ENCODE data around the gene OR1F1.
"Not testable (repeated sequence)": the region's sequence is repeated elsewhere in the genome, so short reads cannot be mapped to it uniquely, and the experiment has no call there.

The OR1F1 gene

GRCh38 chr16:3194792-3195191 is 6.8 kb downstream of the OR1F1 start:
- H3K4me1 ChIP-seq (ENCODE audit: control insufficient read depth, low read depth, low read length): no peaks in the 10 kb centered on the region
- no peak overlapping the region for H3K56ac ChIP-seq (ENCODE audit: low read length)
- no peak for DNase-seq
- no peak overlapping the region for H3K4me2 ChIP-seq (ENCODE audit: low read length)
- H3K27me3 ChIP-seq (ENCODE audit: insufficient read depth, low read length, poor library complexity): no peaks in the 10 kb centered on the region
- H2BK120ac ChIP-seq (ENCODE audit: low read depth, low read length): no peak overlapping the region
- no CpG with 5 or more reads among the region's 20 CpGs for WGBS (ENCODE audit: extremely low coverage, insufficient coverage, low lambda C conversion rate)
- no peak overlapping the region for H2AK5ac ChIP-seq (ENCODE audit: low read length)
- no peaks in the 10 kb centered on the region for H3K79me1 ChIP-seq (ENCODE audit: low read length)
- H3K23ac ChIP-seq (ENCODE audit: low read length): no peak overlapping the region
- no peak overlapping the region for H3K4me3 ChIP-seq (ENCODE audit: low read length)
- no peak overlapping the region for H3K9ac ChIP-seq (ENCODE audit: low read length)
- H4K8ac ChIP-seq (ENCODE audit: low read depth, low read length): no peak overlapping the region
- no peak overlapping the region for H3K4ac ChIP-seq (ENCODE audit: low read depth, low read length)
- no peak overlapping the region for H3K18ac ChIP-seq (ENCODE audit: low read length)
- no peak overlapping the region for H4K5ac ChIP-seq (ENCODE audit: low read length)
- H2BK5ac ChIP-seq (ENCODE audit: low read length): no peak overlapping the region
- H3K27ac ChIP-seq (ENCODE audit: low read depth, low read length): no peak overlapping the region
- H3K36me3 ChIP-seq (ENCODE audit: control insufficient read depth, insufficient read depth, low read length): no peaks in the 10 kb centered on the region
- no peak overlapping the region for H2BK15ac ChIP-seq (replicated peaks; ENCODE audit: low read depth)
- no peaks in the 10 kb centered on the region for H3K79me2 ChIP-seq (ENCODE audit: control insufficient read depth, insufficient read depth, low read length)

GRCh38 chr16:3195975-3196374 is 8.0 kb downstream of the OR1F1 start:
- Histone ChIP-seq H3K79me1 (ENCODE audit: low read length) (no peaks in the 10 kb centered on the region), H3K23ac (ENCODE audit: low read length) (no peak overlapping the region), H2BK5ac (ENCODE audit: low read length) (no peak overlapping the region)

GRCh38 chr16:3197694-3198333 is 9.8 kb downstream of the OR1F1 start:
- H4K8ac ChIP-seq (ENCODE audit: low read depth, low read length); H3K18ac ChIP-seq (ENCODE audit: low read length); H2BK120ac ChIP-seq (ENCODE audit: low read depth, low read length); H2AK5ac ChIP-seq (ENCODE audit: low read length); H3K79me1 ChIP-seq (ENCODE audit: low read length); H2BK5ac ChIP-seq (ENCODE audit: low read length); DNase-seq; H3K27ac ChIP-seq (ENCODE audit: low read depth, low read length); H2BK15ac ChIP-seq (replicated peaks; ENCODE audit: low read depth); H3K23ac ChIP-seq (ENCODE audit: low read length); H3K4me2 ChIP-seq (ENCODE audit: low read length); H4K5ac ChIP-seq (ENCODE audit: low read length); H3K79me2 ChIP-seq (ENCODE audit: control insufficient read depth, insufficient read depth, low read length); H3K56ac ChIP-seq (ENCODE audit: low read length); H3K4ac ChIP-seq (ENCODE audit: low read depth, low read length); H3K4me1 ChIP-seq (ENCODE audit: control insufficient read depth, low read depth, low read length); H3K36me3 ChIP-seq (ENCODE audit: control insufficient read depth, insufficient read depth, low read length); H3K27me3 ChIP-seq (ENCODE audit: insufficient read depth, low read length, poor library complexity); H3K4me3 ChIP-seq (ENCODE audit: low read length); H3K9ac ChIP-seq (ENCODE audit: low read length): not testable (repeated sequence)
- no CpG with 5 or more reads among the region's 3 CpGs for WGBS (ENCODE audit: extremely low coverage, insufficient coverage, low lambda C conversion rate)

More at GRCh38 chr16:3195975-3196374, 8.0 kb downstream of the OR1F1 start:
- Histone ChIP-seq H4K5ac (ENCODE audit: low read length) (no peak overlapping the region), H2BK15ac (replicated peaks; ENCODE audit: low read depth) (no peak overlapping the region), H3K36me3 (ENCODE audit: control insufficient read depth, insufficient read depth, low read length) (no peaks in the 10 kb centered on the region), H2AK5ac (ENCODE audit: low read length) (no peak overlapping the region), H4K8ac (ENCODE audit: low read depth, low read length) (no peak overlapping the region), H3K4ac (ENCODE audit: low read depth, low read length) (no peak overlapping the region), H3K4me3 (ENCODE audit: low read length) (no peak overlapping the region), H3K18ac (ENCODE audit: low read length) (no peak overlapping the region), H3K4me2 (ENCODE audit: low read length) (no peak overlapping the region), H3K56ac (ENCODE audit: low read length) (no peak overlapping the region), H2BK120ac (ENCODE audit: low read depth, low read length) (no peak overlapping the region), H3K4me1 (ENCODE audit: control insufficient read depth, low read depth, low read length) (no peaks in the 10 kb centered on the region), H3K9ac (ENCODE audit: low read length) (no peak overlapping the region), H3K27me3 (ENCODE audit: insufficient read depth, low read length, poor library complexity) (no peaks in the 10 kb centered on the region), H3K79me2 (ENCODE audit: control insufficient read depth, insufficient read depth, low read length) (no peaks in the 10 kb centered on the region), H3K27ac (ENCODE audit: low read depth, low read length) (no peak overlapping the region)
- WGBS (ENCODE audit: extremely low coverage, insufficient coverage, low lambda C conversion rate): no CpG with 5 or more reads among the region's 10 CpGs
- DNase-seq: peak; percentile 35

GRCh38 chr16:3198334-3199072 is 10.5 kb downstream of the OR1F1 start:
- H3K4me2 ChIP-seq (ENCODE audit: low read length): no peak overlapping the region
- H3K23ac ChIP-seq (ENCODE audit: low read length): no peak overlapping the region
- no peaks in the 10 kb centered on the region for H3K4me1 ChIP-seq (ENCODE audit: control insufficient read depth, low read depth, low read length)
- DNase-seq: no peak
- H2BK5ac ChIP-seq (ENCODE audit: low read length): no peak overlapping the region
- no peak overlapping the region for H2AK5ac ChIP-seq (ENCODE audit: low read length)
- no peak overlapping the region for H3K4ac ChIP-seq (ENCODE audit: low read depth, low read length)
- H3K27me3 ChIP-seq (ENCODE audit: insufficient read depth, low read length, poor library complexity): no peaks in the 10 kb centered on the region
- H3K9ac ChIP-seq (ENCODE audit: low read length): no peak overlapping the region
- H3K36me3 ChIP-seq (ENCODE audit: control insufficient read depth, insufficient read depth, low read length): no peaks in the 10 kb centered on the region
- no peak overlapping the region for H4K5ac ChIP-seq (ENCODE audit: low read length)
- H3K56ac ChIP-seq (ENCODE audit: low read length): no peak overlapping the region
- no peak overlapping the region for H3K27ac ChIP-seq (ENCODE audit: low read depth, low read length)
- no peak overlapping the region for H3K18ac ChIP-seq (ENCODE audit: low read length)
- no peak overlapping the region for H4K8ac ChIP-seq (ENCODE audit: low read depth, low read length)
- H3K79me1 ChIP-seq (ENCODE audit: low read length): no peaks in the 10 kb centered on the region
- no peaks in the 10 kb centered on the region for H3K79me2 ChIP-seq (ENCODE audit: control insufficient read depth, insufficient read depth, low read length)
- no CpG with 5 or more reads among the region's 13 CpGs for whole genome bisulfite sequencing (ENCODE audit: extremely low coverage, insufficient coverage, low lambda C conversion rate)
- no peak overlapping the region for H2BK15ac ChIP-seq (replicated peaks; ENCODE audit: low read depth)
- H3K4me3 ChIP-seq (ENCODE audit: low read length): no peak overlapping the region
- H2BK120ac ChIP-seq (ENCODE audit: low read depth, low read length): no peak overlapping the region

- H3K79me1 ChIP-seq (ENCODE audit: low read length): no peaks in the 10 kb centered on the region
Observed at GRCh38 chr16:3202903-3203539, 15.0 kb downstream of the OR1F1 start.

More at GRCh38 chr16:3202903-3203539, 15.0 kb downstream of the OR1F1 start:
- Histone ChIP-seq H3K56ac (ENCODE audit: low read length) (no peak overlapping the region), H2BK5ac (ENCODE audit: low read length) (no peak overlapping the region), H4K8ac (ENCODE audit: low read depth, low read length) (no peak overlapping the region), H3K4ac (ENCODE audit: low read depth, low read length) (no peak overlapping the region), H3K9ac (ENCODE audit: low read length) (no peak overlapping the region), H3K79me2 (ENCODE audit: control insufficient read depth, insufficient read depth, low read length) (no peaks in the 10 kb centered on the region), H3K27ac (ENCODE audit: low read depth, low read length) (no peak overlapping the region), H3K4me3 (ENCODE audit: low read length) (no peak overlapping the region), H3K18ac (ENCODE audit: low read length) (no peak overlapping the region), H3K27me3 (ENCODE audit: insufficient read depth, low read length, poor library complexity) (no peaks in the 10 kb centered on the region), H3K23ac (ENCODE audit: low read length) (no peak overlapping the region), H3K4me1 (ENCODE audit: control insufficient read depth, low read depth, low read length) (no peaks in the 10 kb centered on the region), H2AK5ac (ENCODE audit: low read length) (no peak overlapping the region), H3K4me2 (ENCODE audit: low read length) (no peak overlapping the region), H2BK15ac (replicated peaks; ENCODE audit: low read depth) (no peak overlapping the region), H4K5ac (ENCODE audit: low read length) (no peak overlapping the region), H3K36me3 (ENCODE audit: control insufficient read depth, insufficient read depth, low read length) (no peaks in the 10 kb centered on the region), H2BK120ac (ENCODE audit: low read depth, low read length) (no peak overlapping the region)
- DNase-seq: no peak
- no CpG with 5 or more reads among the region's 6 CpGs for WGBS (ENCODE audit: extremely low coverage, insufficient coverage, low lambda C conversion rate)
